SW 1271 (cell line): ENCODE data around the gene ERCC3.
"Not testable (repeated sequence)": the region's sequence is repeated elsewhere in the genome, so short reads cannot be mapped to it uniquely, and the experiment has no call there.

Experiments used
- DNase-seq, 2 experiments: peaks; one replicate each; lab custom pipeline; 2025; lab: John Stamatoyannopoulos, UW

The ERCC3 gene

DNA sequence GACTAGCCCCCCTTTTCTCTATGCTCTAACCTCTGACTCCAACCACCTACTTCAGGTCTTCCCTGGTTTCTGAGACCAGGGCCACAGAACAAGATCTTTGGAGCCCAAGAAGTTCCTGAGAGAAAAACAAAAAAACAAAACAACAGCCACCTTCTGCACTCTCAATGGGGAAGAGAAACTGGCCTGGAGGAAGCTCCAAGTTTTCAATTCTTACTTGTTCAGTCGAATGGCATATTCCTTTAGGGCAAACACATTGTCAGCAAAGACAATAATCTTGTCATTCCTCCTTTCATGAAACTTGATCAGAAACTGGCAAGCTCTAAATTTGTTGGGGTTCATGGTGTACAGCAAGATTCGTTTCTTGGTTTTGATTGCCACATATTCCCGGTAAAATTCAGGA lies 15.0 kb downstream of the ERCC3 start:
- DNase-seq = no peak

DNA sequence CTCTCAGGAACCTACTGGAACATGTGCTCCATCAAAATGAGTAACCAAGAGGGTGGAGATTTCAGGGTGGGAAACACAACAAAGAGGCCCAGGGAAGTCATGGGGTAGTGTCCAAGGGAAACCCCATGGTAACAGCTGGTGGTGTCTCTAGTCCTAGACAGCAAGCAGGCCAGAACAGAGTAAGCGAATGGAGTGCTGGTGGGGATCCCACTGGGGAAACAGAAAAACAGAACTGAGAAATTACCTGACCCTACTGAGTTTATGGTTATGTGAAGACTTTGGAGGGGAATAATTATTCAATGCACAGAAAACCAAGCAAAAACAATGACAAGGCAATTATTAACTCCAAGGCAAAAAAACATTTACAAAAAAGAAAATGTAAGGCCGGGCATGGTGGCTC lies 16.9 kb downstream of the ERCC3 start:
- no peak for DNase-seq

DNA sequence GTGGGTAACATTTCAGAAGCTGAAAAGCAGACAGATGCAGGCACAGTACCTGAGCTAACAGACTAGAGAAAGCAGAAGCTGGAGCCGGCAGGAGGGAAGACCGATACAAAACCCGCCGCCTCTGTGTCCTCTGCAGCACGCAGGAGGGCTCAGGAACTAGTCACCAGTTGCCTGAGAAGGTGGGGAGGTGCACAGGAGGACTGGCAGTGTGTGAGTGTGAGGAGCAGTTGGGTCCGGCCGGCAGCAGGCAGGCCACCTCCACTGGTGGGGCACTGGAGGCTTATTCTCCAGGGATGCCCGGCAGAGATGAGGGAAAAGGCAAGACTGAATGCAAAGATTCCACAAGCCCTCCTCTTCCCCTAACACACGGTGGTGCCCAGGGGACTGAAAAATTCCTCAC lies 18.2 kb downstream of the ERCC3 start:
- no peak for DNase-seq

DNA sequence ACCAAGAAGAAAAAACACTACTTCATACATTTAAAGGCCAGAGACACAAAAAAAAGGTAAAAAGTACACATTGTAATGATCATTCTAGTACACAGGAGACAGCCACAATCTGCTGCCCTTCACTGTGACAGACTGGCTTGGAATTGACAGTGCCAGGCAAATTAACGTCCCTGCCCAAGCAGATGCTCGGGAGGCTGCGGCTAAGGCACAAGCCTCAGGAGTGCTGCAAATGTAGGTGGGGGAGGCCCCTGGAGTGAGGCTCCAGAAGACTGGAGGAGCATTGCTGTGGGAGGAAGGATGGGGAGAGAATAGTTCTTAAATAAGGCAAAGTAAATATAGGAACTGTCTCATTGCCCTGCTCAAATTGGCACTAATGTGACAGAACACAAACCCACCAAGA lies 18.6 kb downstream of the ERCC3 start:
- DNase-seq = no peak

DNA sequence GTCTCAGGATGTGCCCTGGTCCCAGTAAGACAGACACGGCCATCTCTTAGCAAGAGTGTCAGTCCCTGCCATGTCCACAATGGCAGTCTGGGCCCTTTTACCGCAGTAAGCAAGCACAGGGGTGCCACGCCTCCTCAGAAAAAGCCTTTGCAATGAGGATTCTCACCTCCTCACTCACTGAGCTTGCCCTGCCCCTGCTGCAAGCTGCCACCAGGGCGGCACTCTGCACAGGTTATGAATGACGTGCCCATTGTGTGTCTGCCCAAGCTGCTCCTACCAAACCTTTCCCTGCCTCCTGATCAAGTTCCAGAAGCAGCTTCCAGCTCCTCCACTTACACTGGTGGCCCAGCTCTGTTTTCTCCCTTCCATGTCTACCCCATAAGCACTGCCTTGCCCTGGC lies 23.3 kb downstream of the ERCC3 start:
- no peak for DNase-seq

DNA sequence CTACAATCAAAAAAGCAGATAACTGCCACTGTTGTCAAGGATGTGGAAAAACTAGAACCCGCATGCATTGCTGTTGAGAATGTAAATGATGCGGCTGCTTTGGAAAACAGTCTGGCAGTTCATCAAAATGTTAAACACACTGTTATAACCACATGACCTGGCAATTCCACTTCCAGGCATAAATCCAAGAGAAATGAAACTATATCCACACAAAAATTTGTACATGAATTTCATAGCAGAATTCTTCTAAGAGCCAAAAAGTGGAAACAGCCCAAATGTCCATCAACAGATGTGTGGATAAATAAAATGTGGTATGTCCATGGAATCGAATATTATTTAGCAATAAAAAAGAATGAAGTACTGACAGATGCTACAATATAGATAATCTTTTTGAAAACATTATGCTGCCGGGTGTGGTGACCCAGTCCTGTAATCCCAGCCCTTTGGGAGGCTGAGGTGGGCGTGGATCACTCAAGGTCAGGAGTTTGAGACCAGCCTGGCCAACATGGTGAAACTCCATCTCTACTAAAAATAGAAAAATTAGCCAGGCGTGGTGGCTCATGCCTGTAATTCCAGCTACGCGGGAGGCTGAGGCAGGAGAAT lies 32.0 kb downstream of the ERCC3 start:
- DNase-seq = no peak

DNA sequence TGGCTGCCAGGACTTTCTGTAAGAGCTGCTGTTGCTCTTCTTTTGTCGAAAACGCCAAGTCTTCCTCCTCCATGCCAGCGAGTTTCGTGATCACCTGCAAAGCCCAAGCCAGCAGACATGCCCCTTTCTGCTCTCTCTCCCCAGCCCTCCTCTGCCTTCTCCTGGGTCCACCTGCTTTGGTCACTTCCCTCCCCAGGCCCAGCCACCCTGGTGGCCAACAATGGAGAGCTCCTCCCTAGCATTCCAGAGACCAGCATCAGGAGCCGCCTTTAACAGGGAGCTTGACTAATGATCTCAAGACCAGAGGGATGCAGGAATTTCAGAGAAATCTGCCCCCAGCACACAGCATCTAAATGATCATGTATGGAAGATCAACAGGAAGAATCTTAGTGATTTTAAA lies 34.6 kb downstream of the ERCC3 start:
- no peak for DNase-seq

DNA sequence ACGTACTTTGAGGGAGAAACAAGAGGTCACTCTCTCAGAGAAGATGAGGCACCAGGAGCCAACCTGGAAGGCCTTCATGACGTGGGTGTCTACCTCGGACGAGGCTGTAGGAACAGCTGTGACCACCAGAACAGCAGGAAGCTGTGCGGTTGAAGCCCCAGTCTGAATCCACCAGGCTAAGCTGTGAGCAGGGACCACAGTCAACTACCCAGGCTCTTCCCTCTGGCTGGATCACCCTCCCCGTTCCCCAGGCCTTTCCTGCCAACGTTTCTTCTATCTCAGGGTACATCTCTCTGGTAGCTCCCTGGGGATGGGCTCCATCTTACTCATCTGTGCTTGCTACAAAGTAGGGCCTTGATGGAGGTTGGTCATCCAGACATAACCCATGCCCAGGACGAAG lies 37.1 kb downstream of the ERCC3 start:
- no peak for DNase-seq

DNA sequence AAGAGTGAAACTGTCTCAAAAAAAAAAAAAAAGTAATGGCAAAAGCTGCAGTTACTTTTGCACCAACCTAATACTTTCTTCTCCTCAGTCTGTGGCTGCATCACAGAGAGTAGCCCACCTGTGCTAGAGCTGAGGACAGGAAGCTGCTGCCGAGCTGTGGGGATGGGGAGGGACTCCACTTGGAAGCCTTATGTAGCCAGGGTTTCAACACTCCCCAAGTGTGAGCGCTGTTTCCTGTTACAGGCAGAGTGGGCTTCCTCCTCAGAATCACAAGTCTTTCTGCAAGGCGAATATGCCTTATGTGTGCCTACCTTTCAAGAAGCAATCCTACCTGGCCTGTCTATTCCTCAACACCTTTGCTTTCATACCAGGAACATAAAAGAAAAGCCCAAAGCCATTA lies 37.6 kb downstream of the ERCC3 start:
- DNase-seq = no peak

DNA sequence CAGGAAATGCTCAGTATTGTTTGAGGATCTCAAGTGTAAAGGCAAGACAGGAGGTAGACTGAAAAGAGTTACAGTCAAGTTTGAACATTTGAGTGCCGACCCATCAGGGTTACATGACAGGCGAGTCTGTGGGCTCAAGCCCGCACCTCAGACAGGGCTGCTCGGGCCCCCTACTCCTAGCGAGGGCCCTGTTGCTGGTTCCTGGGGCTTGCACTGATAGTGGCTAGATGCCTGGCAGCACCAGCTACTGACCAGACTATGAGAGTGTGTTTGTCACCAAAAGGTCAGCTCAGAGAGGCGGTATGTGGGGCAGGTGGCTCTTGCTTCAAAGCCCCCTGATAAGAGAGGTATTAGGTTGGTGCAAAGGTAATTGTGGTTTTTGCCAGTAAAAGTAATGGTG lies 38.2 kb downstream of the ERCC3 start:
- no peak for DNase-seq

DNA sequence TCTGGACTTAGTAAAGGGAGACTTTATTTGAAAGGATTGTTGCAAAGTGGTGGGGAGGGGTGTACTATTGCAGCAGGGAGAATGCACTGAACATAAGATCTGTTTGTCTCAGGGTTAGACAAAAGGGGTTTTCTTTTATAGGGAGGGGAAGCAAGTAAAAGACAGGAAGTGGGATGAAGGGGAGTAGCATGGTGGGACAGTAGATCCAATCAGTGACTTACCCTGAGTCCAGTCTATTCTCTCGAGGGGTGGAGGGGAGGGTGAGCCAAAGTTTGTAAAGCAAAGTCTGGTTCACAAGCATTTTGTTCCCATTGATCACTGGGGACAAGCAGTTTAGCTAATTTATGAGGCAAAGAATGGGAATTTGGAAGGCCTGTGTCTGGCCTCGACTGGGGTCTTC lies 38.8 kb downstream of the ERCC3 start:
- no peak for DNase-seq

DNA sequence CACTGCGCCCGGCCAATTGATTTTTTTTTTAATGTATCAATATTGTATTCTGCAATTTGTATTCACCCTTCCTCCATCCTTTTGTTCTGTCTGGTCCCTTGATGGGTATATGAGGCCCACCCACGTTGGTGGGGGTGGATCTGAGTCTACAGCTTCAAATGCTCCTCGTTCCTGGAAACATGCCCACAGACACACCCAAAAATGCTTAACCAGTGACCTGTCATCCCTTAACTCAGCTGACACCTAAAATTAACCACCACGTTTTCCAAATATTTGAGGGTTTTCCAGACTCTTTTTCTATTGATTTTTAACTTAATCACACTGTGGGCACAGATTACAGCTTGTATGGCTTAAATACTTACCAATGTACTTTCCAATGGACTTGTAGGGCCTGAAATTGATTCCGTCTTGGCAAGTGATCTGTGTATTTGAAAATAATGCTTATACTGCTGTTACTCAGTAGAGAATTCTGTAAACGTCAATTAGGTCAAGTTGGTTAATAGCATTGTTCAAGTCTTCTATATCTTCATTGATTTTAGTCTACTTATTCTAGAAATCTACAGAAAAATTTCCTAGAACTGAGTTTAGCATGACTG lies 39.5 kb downstream of the ERCC3 start:
- no peak for DNase-seq

DNA sequence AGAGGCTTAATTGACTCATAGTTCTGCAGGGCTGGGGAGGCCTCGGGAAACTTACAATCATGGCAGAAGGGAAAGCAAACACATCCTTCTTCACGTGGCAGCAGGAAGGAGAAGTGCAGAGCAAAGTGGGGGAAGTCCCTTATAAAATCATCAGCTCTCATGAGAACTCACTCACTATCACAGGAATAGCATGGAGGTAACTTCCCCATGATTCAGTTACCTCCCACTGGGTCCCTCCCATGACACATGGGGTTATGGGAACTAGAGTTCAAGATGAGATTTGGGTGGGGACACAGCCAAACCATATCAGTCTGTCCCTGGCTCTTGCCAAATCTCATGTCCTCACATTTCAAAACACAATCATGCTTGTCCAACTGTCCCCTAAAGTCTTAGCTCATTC lies 52.8 kb downstream of the ERCC3 start:
- not testable (repeated sequence) for DNase-seq

DNA sequence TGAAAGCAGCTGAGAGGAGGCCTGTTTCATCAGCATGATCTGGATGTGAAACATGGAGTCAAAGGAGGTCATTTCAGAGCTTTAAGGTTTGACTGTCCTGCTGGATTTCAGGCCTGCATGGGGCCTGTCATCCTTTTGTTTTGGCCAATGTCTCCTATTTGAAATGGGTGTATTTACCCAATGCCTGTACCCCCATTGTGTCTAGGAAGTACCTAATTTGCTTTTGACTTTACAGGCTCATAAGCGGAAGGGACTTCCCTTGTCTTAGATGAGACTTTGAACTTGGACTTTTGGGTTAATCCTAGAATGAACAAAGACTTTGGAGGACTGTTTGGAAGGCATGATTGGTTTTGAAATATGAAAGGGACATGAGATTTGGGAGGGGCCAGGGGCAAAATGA lies 54.5 kb downstream of the ERCC3 start:
- no peak for DNase-seq

DNA sequence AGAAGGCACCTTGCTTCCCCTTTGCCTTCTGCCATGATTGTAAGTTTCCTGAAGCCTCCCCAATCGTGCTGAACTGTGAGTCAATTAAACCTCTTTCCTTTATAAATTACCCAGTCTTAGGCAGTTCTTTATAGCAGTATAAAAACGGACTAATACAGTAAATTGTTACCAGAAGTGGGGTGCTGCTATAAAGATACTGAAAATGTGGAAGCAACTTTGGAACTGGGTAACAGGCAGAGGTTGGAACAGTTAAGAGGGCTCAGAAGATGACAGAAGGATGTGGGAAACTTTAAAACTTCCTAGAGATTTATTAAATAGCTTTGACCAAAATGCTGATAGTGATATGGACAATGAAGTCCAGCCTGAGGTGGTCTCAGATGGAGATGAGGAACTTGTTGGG lies 56.2 kb downstream of the ERCC3 start:
- DNase-seq = not testable (repeated sequence)

DNA sequence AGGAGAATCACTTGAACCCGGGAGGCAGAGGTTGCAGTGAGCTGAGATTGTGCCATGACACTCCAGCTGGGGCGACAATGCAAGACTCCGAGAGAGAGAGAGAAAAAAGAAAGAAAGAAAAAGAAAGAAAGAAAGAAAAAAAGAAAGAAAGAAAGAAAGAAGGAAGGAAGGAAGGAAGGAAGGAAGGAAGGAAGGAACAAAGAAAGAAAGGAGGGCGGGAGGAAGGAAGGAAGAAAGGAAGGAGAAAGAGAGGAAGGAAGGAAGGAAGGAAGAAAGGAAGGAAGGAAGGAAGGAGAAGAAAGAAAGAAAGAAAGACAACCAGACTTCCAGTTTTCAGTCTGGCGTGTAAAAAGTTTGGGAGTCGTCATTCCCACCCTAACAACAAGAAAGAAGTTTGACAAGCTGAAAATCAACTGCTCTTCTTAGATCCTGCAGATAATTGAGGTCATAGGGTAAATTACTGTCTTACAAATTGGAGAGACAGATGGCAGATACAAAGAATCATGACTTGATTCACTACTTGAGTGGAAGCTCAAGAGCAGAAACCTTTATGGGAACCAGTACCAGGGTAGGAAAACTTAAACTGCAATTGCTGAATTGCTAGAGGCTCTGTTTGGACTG lies 58.8 kb downstream of the ERCC3 start:
- DNase-seq = no peak

DNA sequence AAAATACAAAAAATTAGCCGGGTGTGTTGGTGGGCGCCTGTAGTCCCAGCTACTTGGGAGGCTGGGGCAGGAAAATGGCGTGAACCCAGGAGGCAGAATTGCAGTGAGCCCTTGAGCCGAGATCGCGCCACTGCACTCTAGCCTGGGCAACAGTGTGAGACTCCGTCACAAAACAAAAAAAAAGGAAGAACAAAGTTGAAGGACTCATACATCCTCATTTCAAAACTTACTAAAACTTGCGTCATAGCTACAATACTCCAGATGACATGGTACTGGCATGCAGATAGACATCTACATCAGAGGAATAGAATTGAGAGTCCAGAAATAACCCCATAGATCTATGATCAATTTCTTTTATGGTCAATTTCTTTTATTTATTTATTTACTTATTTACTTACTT lies 60.2 kb downstream of the ERCC3 start:
- DNase-seq = no peak

DNA sequence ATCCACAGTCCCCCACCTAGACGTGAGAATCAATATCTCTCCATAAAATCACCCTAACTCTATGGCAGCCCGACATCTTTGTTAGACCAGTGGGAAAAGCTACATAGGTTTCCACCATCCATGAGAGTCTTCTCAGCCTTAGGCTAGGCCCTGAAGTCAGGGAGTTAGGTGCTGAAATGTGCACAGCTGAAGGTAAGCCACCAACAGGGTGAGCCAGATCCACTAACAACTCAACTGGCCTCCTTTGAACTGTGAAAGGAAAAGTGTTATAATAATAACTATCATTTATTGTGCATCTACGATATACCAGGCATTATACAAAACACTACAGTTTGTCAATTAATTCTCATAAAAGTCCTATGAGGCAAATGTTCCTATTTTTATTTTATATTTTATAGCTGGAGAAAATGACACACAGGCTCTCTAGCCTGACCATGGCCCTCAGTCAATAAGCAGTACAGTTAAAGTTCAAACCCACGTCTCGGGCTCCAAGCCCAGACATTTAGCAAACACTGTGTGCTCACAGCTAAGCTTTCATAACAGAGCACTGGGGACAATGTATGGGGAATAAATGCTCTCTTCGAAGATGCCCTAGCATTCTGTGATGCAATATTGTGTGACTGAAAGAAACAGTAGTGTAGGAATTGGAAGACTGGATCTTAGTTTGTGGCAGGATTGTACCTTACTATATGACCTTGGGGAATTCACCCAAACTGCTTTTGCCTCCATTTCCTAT lies 62.6 kb downstream of the ERCC3 start:
- DNase-seq = no peak

DNA sequence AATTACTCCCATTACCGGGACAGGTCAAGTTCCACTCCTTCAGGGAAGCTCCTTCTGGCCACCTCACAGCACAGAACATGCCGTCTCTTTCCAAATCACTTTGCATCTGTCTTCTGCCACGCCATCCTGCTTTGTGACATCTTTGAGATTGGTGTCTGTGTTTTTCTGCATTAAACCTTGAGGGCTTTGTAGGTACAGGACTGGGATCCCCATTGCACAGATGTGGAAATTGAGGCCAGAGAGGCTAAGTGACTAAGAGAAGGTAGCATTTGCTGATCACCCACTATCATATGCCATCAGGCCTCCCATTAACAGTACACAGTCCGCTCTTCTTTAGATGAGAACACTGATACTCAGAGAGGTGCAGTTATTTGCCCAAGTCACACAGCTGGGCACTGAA lies 64.4 kb downstream of the ERCC3 start:
- no peak for DNase-seq

DNA sequence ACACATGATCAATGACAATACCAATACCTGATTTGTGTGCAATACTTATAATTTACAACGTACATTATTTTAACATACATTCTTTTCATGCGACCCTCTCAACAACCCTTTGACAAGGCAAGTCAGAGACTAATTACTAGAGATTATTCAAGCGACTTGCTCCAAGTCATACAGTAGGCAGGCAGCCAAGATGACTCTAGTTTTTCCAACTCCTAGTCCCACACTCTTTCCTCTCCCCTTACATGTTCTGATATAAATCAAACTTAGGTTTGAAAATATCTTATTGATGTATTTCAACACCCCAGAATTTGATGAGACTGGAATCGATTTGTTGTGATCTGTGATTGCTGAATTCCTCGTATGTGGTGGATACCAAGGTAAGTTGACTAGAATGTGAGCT lies 65.8 kb downstream of the ERCC3 start:
- no peak for DNase-seq

DNA sequence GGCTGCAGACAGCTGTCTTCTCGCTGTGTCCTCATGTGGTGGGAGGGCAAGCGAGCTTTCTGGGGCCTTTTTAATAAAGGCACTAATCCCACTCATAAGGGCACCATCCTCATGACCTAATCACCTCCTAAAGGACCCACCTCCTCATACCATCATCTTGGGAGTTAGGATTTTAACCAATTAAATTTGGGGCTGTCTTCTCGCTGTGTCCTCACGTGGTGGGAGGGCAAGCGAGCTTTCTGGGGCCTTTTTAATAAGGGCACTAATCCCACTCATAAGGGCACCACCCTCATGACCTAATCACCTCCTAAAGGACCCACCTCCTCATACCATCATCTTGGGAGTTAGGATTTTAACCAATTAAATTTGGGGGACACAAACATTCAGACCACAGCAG lies 66.7 kb downstream of the ERCC3 start:
- not testable (repeated sequence) for DNase-seq

DNA sequence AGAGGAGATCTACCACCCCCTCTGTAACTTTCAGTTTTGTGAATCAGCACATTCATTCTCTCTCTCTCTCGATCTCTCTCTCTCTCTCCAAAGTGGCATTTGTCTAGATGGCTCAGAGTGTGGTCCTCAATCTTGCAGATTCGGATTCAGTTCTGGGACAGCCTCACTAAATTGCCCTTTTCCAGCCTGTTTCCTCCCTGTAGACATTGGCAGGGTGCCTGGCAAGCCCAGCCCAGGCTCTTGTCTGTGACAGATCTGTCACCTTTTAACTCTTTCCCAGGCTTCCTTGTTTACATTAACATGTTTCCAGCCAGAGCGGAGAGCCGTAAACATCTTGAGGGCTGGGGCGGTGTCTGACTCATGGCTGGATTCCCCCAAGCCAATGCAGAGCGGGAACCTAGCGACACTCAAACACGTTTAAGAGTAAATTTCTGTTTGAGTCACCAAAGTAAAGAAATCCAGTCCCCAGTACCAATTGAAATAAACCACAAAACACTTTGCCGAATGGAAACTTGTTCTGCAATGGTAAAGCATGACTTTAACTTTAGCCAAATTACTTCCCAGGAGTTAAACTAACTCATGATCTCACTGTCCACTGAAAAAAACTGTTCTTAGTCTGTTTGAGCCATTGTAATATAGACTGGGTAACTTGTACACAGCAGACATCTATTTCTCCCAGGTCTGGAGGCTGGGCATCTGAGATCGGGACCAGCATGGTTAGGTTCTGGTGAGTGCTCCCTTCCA lies 67.3 kb downstream of the ERCC3 start:
- no peak for DNase-seq

DNA sequence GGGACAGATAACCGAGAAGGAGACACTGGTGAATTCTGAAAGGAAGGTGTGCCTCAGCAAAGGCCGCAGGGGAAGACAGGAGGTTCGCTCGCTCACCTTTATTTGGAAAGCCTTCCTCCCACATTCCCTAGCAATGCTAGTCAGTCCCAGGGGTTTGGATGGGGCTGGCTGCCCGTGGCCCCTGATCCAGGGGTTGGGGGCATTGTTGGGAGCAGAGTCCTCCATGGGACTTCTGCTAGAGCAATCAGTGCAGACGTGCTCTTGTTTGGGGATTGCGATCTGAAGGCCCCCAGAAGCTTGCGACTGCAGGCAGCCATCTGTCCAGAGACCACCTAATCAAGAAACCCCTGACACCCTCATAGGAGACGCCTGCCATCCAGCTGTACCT lies 67.8 kb downstream of the ERCC3 start:
- no peak for DNase-seq
